Measurements from ENCODE around the gene TRIM72.

Gene TRIM72

GRCh38 chr16:31191697-31192428 lies 22.1 kb upstream of the TRIM72 start:
- TF ChIP-seq EZH2phosphoT487 (IDR thresholded peaks at IDR 0.05; ENCODE audit: borderline replicate concordance), result no peak
- Histone ChIP-seq H3F3A (ENCODE audit: low read depth) (peaks cover 17% of the 10 kb centered on the region), H3K36me3 (ENCODE audit: insufficient read depth, low read length) (peaks cover 97% of the 10 kb centered on the region), H3K9ac (ENCODE audit: low read depth, low read length, poor library complexity, severe bottlenecking) (no peak overlapping the region), H3K9me2 (replicated peaks; ENCODE audit: low read depth, low read length) (no peaks in the 10 kb centered on the region), H2AFZ (ENCODE audit: low read length) (no peak overlapping the region), H3K4me1 (ENCODE audit: insufficient read depth, low read length, poor library complexity, severe bottlenecking) (peaks cover 17% of the 10 kb centered on the region), H4K20me1 (ENCODE audit: insufficient read depth, low read length, poor library complexity, severe bottlenecking) (peaks cover 95% of the 10 kb centered on the region), H3K9me3 (ENCODE audit: insufficient read depth, low read depth, low read length) (no peaks in the 10 kb centered on the region), H3K27me3 (ENCODE audit: insufficient read depth, low read length, poor library complexity, severe bottlenecking) (no peaks in the 10 kb centered on the region), H3K4me2 (ENCODE audit: low read depth, low read length, poor library complexity, severe bottlenecking) (no peak overlapping the region), H3K79me2 (ENCODE audit: insufficient read depth, low read length) (peaks cover 93% of the 10 kb centered on the region), H3K4me3 (ENCODE audit: low read length, poor library complexity, severe bottlenecking) (no peak overlapping the region)

GRCh38 chr16:31192856-31193642 lies 20.9 kb upstream of the TRIM72 start:
- H4K20me1 ChIP-seq (ENCODE audit: insufficient read depth, low read length, poor library complexity, severe bottlenecking), result peaks cover 91% of the 10 kb centered on the region
- peaks cover 81% of the 10 kb centered on the region for H3K79me2 ChIP-seq (ENCODE audit: insufficient read depth, low read length)
- H3K9me3 ChIP-seq (ENCODE audit: insufficient read depth, low read depth, low read length), result no peaks in the 10 kb centered on the region
- H3K4me2 ChIP-seq (ENCODE audit: low read depth, low read length, poor library complexity, severe bottlenecking), result no peak overlapping the region
- no peaks in the 10 kb centered on the region for H3K9me2 ChIP-seq (replicated peaks; ENCODE audit: low read depth, low read length)
- H3K4me1 ChIP-seq (ENCODE audit: insufficient read depth, low read length, poor library complexity, severe bottlenecking), result peaks cover 9% of the 10 kb centered on the region
- H3K4me3 ChIP-seq (ENCODE audit: low read length, poor library complexity, severe bottlenecking), result no peak overlapping the region
- H3F3A ChIP-seq (ENCODE audit: low read depth), result peaks cover 17% of the 10 kb centered on the region
- peaks cover 86% of the 10 kb centered on the region for H3K36me3 ChIP-seq (ENCODE audit: insufficient read depth, low read length)
- no peak for TF ChIP-seq CTCF (conservative IDR thresholded peaks at IDR 0.05; ENCODE audit: low read length)
- no peak for TF ChIP-seq EZH2phosphoT487 (IDR thresholded peaks at IDR 0.05; ENCODE audit: borderline replicate concordance)
- no peak overlapping the region for H2AFZ ChIP-seq (ENCODE audit: low read length)
- no peak overlapping the region for H3K9ac ChIP-seq (ENCODE audit: low read depth, low read length, poor library complexity, severe bottlenecking)
- H3K27me3 ChIP-seq (ENCODE audit: insufficient read depth, low read length, poor library complexity, severe bottlenecking), result no peaks in the 10 kb centered on the region

- H3K9ac ChIP-seq (ENCODE audit: low read depth, low read length, poor library complexity, severe bottlenecking), result no peak overlapping the region
- no peak overlapping the region for H2AFZ ChIP-seq (ENCODE audit: low read length)
- peaks cover 73% of the 10 kb centered on the region for H3K79me2 ChIP-seq (ENCODE audit: insufficient read depth, low read length)
- H3K4me1 ChIP-seq (ENCODE audit: insufficient read depth, low read length, poor library complexity, severe bottlenecking), result peaks cover 3% of the 10 kb centered on the region
- H4K20me1 ChIP-seq (ENCODE audit: insufficient read depth, low read length, poor library complexity, severe bottlenecking), result peaks cover 91% of the 10 kb centered on the region
- no peak overlapping the region for H3K4me3 ChIP-seq (ENCODE audit: low read length, poor library complexity, severe bottlenecking)
- H3K4me2 ChIP-seq (ENCODE audit: low read depth, low read length, poor library complexity, severe bottlenecking), result no peak overlapping the region
- no peaks in the 10 kb centered on the region for H3K9me2 ChIP-seq (replicated peaks; ENCODE audit: low read depth, low read length)
- H3K9me3 ChIP-seq (ENCODE audit: insufficient read depth, low read depth, low read length), result no peaks in the 10 kb centered on the region
- H3F3A ChIP-seq (ENCODE audit: low read depth), result peaks cover 17% of the 10 kb centered on the region
- no peak for TF ChIP-seq CTCF (conservative IDR thresholded peaks at IDR 0.05; ENCODE audit: low read length)
- peaks cover 83% of the 10 kb centered on the region for H3K36me3 ChIP-seq (ENCODE audit: insufficient read depth, low read length)
- no peaks in the 10 kb centered on the region for H3K27me3 ChIP-seq (ENCODE audit: insufficient read depth, low read length, poor library complexity, severe bottlenecking)
These were observed 20.0 kb upstream of the TRIM72 start for GRCh38 chr16:31193874-31194273.
